ENCODE results near the gene DPP6. TPM values are rescaled to one million over a fixed set of nuclear protein-coding genes. Genes with fewer than 3 reads are reported as not detected.

Gene DPP6
- total and polyA plus RNA-seq, 2 of the 8 experiments (the other 6 are each of a cell fraction or from before 2014, with no cell fraction given) = 4.7 to 6.8 TPM

- H2BK5ac ChIP-seq (ENCODE audit: low read depth, low read length) = no peak overlapping the region
- no peak overlapping the region for H3K4ac ChIP-seq (replicated peaks; ENCODE audit: insufficient read length, low read depth, low read length)
- no peak overlapping the region for H3K27ac ChIP-seq (ENCODE audit: low read depth, low read length)
- peaks cover 3 to 10% (median 7%) of the 10 kb centered on the region in 4 experiments; a peak in 6 of 7 replicates for H3K4me1 ChIP-seq (replicated peaks in 1 of 4; ENCODE audit: control insufficient read depth in 3 of 4, insufficient read depth in 4 of 4, low read length in 3 of 4)
- no peak overlapping the region for H4K8ac ChIP-seq (ENCODE audit: extremely low read depth, insufficient read depth, low read length)
- no peaks in the 10 kb centered on the region for H3K9me3 ChIP-seq (ENCODE audit: insufficient read depth in 2 of 2, low read depth in 1 of 2, low read length in 1 of 2)
- no peak overlapping the region for H2BK120ac ChIP-seq (replicated peaks; ENCODE audit: low read depth, low read length)
- no peaks in the 10 kb centered on the region for H3K79me1 ChIP-seq (ENCODE audit: low read depth, low read length)
- no peak overlapping the region for H4K5ac ChIP-seq (ENCODE audit: insufficient read length, low read depth, low read length)
- 98% methylated on average over 3 of the region's 3 CpGs; no CpG with 5 or more reads in 1 of the 2 experiments for WGBS, 2 experiments (ENCODE audit: extremely low coverage in 1 of 2, insufficient coverage in 1 of 2, insufficient read length in 1 of 2, insufficient replicate concordance in 2 of 2, low coverage in 1 of 2, low lambda C conversion rate in 2 of 2, missing lambda C conversion rate in 1 of 2)
- H2BK20ac ChIP-seq (ENCODE audit: low read length) = no peak overlapping the region
- no peak overlapping the region for H2BK12ac ChIP-seq (ENCODE audit: low read depth, low read length)
- CTCF ChIA-PET (ENCODE audit: partially characterized antibody) = interaction anchor here (0.6 kb wide), 1 partner anchor 198 kb away, joined by 3 read pairs; no protein-coding TSS in a partner anchor
- POLR2A ChIA-PET (ENCODE audit: partially characterized antibody) = no interaction called here
- H3K79me2 ChIP-seq (ENCODE audit: control insufficient read depth in 1 of 2, insufficient read depth in 2 of 2, low read length in 2 of 2) = no peaks in the 10 kb centered on the region
- H3K18ac ChIP-seq (ENCODE audit: extremely low read depth, low read length) = no peak overlapping the region
- H4K91ac ChIP-seq (replicated peaks; ENCODE audit: insufficient read length, low read length) = no peak overlapping the region
- no peak overlapping the region for H3K23ac ChIP-seq (ENCODE audit: insufficient read length)
- H3K4me3 ChIP-seq (ENCODE audit: extremely low read depth in 1 of 4, insufficient read depth in 2 of 4, low read depth in 3 of 4, low read length in 4 of 4) = no peak overlapping the region
- H3K14ac ChIP-seq (ENCODE audit: insufficient read length) = no peak overlapping the region
- H3K36me3 ChIP-seq (ENCODE audit: control insufficient read depth in 2 of 4, insufficient read depth in 4 of 4, low read length in 3 of 4) = no peaks in the 10 kb centered on the region
- H2AFZ ChIP-seq (ENCODE audit: low read length) = no peak overlapping the region
- no peaks in the 10 kb centered on the region for H3K27me3 ChIP-seq (replicated peaks in 1 of 4; ENCODE audit: control insufficient read depth in 3 of 4, extremely low read depth in 1 of 4, insufficient read depth in 3 of 4, low read length in 3 of 4)
- no peaks in the 10 kb centered on the region for H3K23me2 ChIP-seq (ENCODE audit: low read depth, low read length)
- FAIRE-seq (no peak), DNase-seq (ENCODE audit: low read depth in 1 of 2, low spot score in 2 of 2) (no peak)
- no peak overlapping the region for H2BK15ac ChIP-seq (ENCODE audit: low read length)
- no peak overlapping the region for H3K9ac ChIP-seq (replicated peaks in 1 of 4; ENCODE audit: extremely low read depth in 1 of 4, low read depth in 3 of 4, low read length in 3 of 4)
- TF ChIP-seq POU5F1 (IDR thresholded peaks at IDR 0.05; ENCODE audit: low read depth, low read length) = no peak
- TF ChIP-seq SIX5 (IDR thresholded peaks at IDR 0.05; ENCODE audit: low read depth, low read length) = no peak
- no peak for TF ChIP-seq KDM1A (IDR thresholded peaks at IDR 0.05; ENCODE audit: borderline replicate concordance, low read length)
- no peak for TF ChIP-seq EGR1 (IDR thresholded peaks at IDR 0.05; ENCODE audit: borderline replicate concordance, low read depth, low read length)
- H3K56ac ChIP-seq (replicated peaks; ENCODE audit: insufficient read length, low read depth, low read length) = no peak overlapping the region
- H3K4me2 ChIP-seq (ENCODE audit: insufficient read depth in 1 of 2, low read depth in 2 of 2, low read length in 2 of 2) = no peak overlapping the region
- H2AK5ac ChIP-seq (ENCODE audit: low read depth, low read length) = no peak overlapping the region
- H4K20me1 ChIP-seq (replicated peaks in 1 of 2; ENCODE audit: control insufficient read depth in 1 of 2, insufficient read depth in 2 of 2, low read length in 2 of 2) = no peaks in the 10 kb centered on the region
Observed at GRCh38 chr7:154373956-154374355, 321.8 kb downstream of the DPP6 start.
